NCI-H2107 treated with DMSO at 0.1 percent for 48 hours (cell line): ENCODE measurements around the gene ITGAD.

Source experiments
- DNase-seq: peaks from one replicate; lab custom pipeline; 2025; ENCODE audit not compliant: unreplicated experiment; lab: John Stamatoyannopoulos, UW

Gene ITGAD

DNA sequence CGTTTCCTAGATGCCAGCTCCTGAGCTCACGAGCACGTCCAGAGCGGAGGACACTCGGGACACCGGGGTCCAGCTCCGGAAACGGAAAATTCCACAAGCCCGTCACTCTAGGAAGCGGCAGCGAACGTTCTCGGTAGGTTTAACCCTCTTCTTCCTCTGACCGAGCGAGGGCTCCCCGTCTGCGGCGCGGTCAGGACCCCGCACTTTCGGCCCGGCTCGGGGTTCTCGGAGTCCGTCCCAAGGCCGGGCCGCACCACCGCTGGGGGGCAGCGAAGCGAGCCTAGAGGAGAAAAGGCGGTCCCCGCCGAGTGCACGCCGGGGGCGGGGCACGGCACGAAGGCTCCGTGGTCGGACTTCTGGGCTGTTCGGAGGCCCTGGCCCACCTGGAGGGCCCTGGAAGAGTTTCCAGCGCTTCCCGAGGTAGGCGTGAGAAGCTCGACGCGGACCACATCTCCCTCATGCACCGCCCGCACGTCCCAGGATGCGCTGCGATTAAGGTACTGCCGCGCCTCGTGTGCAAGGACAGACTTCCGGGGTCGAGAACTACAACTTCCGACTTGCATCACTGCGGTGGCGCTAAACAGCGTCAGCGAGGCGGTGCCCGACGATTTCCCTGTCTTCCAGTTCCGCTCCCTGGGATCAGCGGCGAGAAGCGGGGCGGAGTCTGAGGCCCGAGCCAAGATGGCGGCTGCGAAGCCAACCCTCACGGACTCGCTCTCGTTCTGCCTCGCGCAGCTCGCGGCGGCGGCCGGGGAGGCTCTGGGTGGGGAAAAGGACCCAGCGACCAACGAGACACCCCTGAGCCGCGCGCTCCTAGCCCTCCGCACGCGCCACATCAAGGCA, 65.9 kb downstream of the ITGAD start, which contains the start of gene ARMC5:
TSS of gene ARMC5 (plus strand) at position 658 of the 843 bp plus-strand sequence. CDS start at position 682, 24 bp downstream.
- peak; percentile 93 for DNase-seq

GRCh38 chr16:31459687-31460581, 66.8 kb downstream of the ITGAD start:
- DNase-seq, result peak; percentile 97

DNA sequence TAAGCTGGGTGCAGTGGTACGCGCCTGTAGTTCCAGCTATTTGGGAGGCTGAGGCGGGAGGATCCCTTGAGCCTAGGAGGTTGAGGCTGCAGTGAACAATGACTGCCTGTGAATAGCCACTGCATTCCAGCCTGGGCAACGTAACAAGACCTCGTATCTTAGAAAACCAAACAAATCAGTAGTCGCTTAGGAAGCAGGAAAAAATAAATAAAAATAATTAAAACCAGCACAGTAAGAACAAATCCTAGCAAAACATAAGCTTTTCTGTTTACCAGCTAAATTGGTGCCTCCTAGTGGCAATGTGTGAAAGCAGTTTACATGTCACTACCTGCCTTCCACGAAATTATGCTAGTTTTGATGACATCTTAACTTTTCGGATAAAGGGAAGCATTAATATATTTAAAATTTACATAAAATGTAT, 67.5 kb downstream of the ITGAD start:
- no peak for DNase-seq

DNA sequence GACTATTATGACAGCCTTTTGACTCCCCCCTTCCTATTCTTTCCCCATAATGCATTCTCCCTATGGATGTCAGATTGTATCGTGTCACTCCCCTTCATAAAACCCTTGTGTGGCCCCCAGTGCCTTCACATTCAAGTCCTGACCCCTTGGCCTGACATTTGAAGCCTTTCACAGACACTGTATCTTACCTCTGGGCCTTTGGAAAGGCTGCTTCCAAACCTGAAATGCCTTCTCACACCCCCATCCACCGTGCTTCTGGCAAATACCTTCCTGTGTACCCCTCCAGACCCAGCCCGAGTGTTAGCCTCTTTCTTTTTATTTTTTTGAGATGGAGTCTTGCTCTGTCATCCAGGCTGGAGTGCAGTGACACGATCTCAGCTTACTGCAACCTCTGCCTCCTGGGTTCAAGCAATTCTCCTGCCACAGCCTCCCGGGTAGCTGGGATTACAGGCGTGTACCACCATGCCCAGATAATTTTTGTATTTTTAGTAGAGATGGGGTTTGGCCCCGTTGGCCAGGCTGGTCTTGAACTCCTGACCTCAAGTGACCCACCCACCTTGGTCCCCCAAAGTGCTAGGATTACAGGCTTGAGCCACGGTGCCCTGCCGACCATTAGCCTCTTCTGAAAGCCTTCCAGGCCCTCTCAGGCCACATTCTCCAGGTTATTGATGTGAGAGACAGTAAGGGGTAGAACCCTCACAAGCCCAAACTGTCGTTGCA, 68.2 kb downstream of the ITGAD start:
- DNase-seq, result no peak

GRCh38 chr16:31461921-31462804, 69.0 kb downstream of the ITGAD start:
- no peak for DNase-seq

DNA sequence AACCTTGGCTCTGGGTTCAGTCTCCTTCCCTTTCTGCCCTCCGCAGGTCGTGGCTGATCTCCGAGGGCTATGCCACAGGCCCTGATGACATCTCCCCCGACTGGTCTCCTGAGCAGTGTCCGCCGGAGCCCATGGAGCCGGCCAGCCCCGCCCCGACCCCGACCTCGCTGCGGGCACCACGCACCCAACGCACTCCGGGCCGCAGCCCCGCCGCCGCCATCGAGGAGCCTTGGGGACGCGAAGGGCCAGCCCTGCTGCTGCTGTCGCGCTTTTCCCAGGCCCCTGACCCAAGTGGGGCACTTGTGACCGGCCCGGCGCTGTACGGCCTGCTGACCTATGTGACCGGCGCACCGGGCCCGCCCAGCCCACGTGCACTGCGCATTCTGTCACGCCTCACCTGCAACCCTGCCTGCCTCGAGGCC, 71.2 kb downstream of the ITGAD start:
- no peak for DNase-seq

DNA sequence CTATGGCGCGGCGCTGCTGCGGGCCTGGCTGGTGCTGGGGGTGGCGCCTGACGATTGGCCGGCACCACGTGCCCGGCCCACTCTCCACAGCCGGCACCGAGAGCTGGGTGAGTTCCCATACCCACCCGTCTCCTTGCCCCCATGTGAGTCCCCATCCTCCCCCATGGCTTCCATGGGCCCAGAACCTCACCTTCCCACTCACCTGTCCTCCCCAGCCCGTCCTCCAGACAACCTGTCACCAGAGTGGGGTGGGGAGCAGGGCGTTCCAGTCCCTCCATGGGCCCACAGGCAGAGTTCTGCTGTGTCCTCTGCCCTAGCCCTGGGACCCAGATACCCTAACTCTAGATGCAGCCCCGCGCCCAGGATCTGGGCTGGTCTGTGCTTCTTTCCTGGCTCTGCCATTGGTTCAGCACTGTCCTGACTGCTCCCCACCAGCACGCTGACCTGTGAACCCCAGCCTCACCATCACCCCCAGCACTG, 71.7 kb downstream of the ITGAD start:
- no peak for DNase-seq

DNA sequence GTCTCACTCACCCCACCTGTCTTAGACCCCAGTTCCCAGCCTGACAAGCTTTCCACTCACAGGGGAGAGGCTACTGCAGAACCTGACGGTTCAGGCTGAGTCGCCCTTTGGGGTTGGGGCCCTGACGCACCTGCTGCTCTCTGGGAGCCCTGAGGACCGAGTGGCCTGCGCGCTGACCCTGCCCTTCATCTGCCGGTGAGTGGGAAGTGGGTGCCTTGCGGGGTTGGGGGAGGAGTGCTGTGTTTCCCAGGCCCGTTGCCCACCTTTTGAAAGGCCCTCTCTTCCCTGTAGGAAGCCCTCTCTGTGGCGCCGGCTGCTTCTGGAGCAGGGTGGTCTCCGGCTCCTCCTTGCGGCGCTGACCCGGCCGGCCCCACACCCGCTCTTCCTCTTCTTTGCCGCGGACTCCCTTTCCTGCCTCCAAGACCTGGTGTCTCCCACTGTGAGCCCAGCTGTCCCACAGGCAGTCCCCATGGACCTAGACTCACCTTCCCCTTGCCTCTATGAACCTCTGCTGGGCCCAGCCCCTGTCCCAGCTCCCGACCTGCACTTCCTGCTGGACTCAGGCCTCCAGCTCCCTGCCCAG, 72.7 kb downstream of the ITGAD start:
- no peak for DNase-seq

DNA sequence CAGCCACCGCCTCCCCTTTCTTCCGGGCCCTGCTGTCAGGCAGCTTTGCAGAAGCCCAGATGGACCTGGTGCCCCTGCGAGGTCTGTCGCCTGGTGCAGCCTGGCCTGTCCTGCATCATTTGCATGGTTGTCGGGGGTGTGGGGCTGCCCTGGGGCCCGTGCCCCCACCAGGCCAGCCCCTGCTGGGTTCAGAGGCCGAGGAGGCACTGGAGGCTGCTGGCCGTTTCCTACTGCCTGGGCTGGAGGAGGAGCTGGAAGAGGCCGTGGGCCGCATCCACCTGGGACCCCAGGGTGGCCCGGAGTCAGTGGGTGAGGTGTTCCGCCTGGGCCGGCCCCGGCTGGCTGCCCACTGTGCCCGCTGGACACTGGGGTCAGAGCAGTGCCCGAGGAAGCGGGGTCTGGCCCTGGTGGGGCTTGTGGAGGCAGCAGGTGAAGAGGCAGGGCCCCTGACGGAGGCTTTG, 73.3 kb downstream of the ITGAD start:
- DNase-seq, result no peak

DNA sequence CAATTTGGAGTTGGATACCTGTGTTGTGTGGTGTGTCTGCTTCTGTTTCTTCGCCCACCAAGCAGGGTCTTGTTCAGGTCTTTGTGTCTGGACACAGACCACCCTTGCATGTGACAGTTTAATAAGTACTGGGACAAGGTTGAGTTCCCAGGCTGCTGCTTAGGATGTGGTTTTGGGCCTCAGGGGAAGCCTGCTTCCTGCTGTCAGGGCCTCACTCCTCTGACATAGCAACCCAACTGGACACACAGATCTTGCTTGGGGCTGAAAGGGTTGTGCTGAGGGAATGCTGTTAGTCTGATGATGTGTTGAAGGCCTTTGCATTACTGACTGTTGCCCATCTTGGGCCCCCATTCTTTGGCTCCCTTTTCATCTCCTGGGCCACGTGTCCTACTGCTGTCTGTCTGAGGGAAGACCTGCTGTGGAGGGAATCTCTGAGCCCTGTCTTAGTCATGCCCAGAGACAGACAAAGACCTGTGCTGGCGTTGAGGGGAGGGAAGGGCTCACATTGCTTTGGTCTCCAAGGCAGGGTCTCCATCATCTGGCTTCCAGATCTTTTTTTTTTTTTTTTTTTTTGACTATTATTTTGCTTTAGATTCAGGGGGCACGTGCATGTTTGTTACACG, 74.1 kb downstream of the ITGAD start:
- DNase-seq, result no peak

DNA sequence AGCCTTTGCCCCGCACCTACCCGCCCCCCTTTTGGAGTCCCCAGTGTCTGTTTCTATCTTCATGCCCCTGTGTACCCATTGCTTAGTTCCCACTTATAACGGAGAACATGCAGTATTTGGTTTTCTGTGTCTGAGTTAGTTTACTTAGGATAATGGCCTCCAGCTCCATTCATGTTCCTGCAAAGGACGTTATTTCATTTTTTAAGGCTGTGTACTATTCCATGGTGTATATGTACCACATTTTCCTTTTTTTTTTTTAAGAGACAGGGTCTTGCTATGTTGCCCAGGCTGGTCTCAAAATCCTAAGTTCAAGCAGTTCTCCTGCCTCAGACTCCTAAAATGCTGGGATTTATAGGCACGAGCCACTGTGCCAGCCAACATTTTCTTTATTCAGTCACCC, 74.7 kb downstream of the ITGAD start:
- no peak for DNase-seq

- DNase-seq, result no peak
Observed at GRCh38 chr16:31470615-31471014, 77.5 kb downstream of the ITGAD start.

GRCh38 chr16:31471241-31471874, 78.2 kb downstream of the ITGAD start:
- no peak for DNase-seq

DNA sequence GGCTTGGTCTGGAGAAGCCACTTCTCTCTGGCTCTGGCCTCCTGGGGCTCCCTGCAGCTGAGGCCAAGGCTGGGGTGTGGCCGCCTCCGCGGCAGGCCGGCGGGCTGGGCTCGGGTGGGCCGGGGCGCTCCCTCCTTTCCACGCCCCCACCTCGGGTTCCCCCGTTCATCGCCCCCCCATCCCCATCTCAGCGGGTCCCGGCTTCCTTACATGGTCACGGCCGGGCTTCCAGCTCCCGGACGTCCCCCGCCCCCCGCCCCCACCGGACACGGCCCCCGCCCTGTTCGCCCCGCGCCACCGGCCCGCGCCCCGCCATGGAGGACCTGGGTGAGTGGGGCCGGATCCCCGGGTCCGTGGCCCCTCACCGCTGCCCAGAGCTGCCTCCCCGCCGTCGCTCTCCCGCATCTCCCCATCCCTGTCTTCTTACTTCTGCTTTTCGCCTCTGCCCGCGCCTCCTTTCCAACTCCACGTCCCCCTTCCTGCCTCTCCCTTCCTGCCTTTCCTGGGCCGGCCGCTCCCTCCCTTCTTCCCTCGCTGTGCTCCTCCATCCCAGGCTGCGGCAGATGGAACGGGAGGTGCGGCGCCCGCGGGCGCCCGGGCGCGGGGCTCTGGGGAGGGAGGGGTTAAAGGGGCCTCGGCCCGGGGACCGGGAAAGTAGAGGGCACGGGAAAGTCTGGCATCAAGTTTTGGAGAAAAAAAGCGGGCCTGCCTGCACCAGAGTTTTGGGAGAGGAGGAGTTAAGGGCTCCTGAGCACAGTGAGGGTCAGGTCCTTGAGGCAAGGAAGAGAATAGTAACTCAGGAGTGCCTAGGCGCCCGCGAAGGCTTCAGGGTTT, 79.0 kb downstream of the ITGAD start, which contains the start of gene TGFB1I1:
TSS of gene TGFB1I1 (plus strand) at position 278 of the 834 bp plus-strand sequence. CDS start at position 315, 37 bp downstream.
- no peak for DNase-seq

GRCh38 chr16:31472709-31473203, 79.6 kb downstream of the ITGAD start:
- DNase-seq, result no peak

- DNase-seq, result no peak
Observed at GRCh38 chr16:31473264-31473984, 80.3 kb downstream of the ITGAD start.
